Choroid plexus epithelial cell (primary cell): ENCODE data around the gene PSMB10.

Experiments
- DNase-seq: peaks from one replicate; pipeline ENCODE4 v3.0.0-alpha.2; 2010; ENCODE audit warnings: low read depth
- H3K4me3 ChIP-seq: 2 replicates; pipeline ENCODE4 v1.5.1; 2011; ENCODE audit warnings: low read depth, mild to moderate bottlenecking, control low read depth, low read length, moderate library complexity
- CTCF ChIP-seq: conservative IDR thresholded peaks from 2 replicates; pipeline ENCODE4 v1.5.1; 2011; ENCODE audit warnings: low read depth, mild to moderate bottlenecking, control low read depth, inconsistent platforms, low read length, moderate library complexity

The PSMB10 gene

GRCh38 chr16:67885545-67885944 lies 51.1 kb downstream of the PSMB10 start:
- H3K4me3 ChIP-seq, result no peak overlapping the region
- no peak for DNase-seq
- no peak for TF ChIP-seq CTCF

GRCh38 chr16:67884684-67885083 lies 52.0 kb downstream of the PSMB10 start, which contains the start of gene NRN1L:
Gene NRN1L, plus strand, starts transcription at chr16:67884885. Its CDS starts 19 bp downstream, at chr16:67884904.
- H3K4me3 ChIP-seq, result no peak within 1 kb of the TSS
- no peak for TF ChIP-seq CTCF
- DNase-seq, result peak; percentile 95
